A549 (cell line): ENCODE data around the gene BCL7B.

Source experiments
- EHF ChIP-seq: fragments of 250-450 bp; sonication (Bioruptor Pico); IDR thresholded peaks from 2 replicates; pipeline ENCODE4 v1.5.0; 2020; ENCODE audit warnings: mild to moderate bottlenecking
- MYC ChIP-seq: IDR thresholded peaks from 2 replicates; pipeline ENCODE4 v1.6.1; 2012; ENCODE audit warnings: mild to moderate bottlenecking, inconsistent platforms, low read length, improper control_type of control experiment, borderline replicate concordance
- TF ChIP-seq, protein P1 (sequence below): fragments of 200-600 bp; sonication (generic); IDR thresholded peaks from 2 replicates; pipeline ENCODE4 v1.6.1; 2016; ENCODE audit warnings: antibody characterized with exemption, mild to moderate bottlenecking, moderate library complexity

- TF ChIP-seq MYC (no peak), EHF (CRISPR knock-in tag) (no peak)
- TF ChIP-seq, protein P1, sequence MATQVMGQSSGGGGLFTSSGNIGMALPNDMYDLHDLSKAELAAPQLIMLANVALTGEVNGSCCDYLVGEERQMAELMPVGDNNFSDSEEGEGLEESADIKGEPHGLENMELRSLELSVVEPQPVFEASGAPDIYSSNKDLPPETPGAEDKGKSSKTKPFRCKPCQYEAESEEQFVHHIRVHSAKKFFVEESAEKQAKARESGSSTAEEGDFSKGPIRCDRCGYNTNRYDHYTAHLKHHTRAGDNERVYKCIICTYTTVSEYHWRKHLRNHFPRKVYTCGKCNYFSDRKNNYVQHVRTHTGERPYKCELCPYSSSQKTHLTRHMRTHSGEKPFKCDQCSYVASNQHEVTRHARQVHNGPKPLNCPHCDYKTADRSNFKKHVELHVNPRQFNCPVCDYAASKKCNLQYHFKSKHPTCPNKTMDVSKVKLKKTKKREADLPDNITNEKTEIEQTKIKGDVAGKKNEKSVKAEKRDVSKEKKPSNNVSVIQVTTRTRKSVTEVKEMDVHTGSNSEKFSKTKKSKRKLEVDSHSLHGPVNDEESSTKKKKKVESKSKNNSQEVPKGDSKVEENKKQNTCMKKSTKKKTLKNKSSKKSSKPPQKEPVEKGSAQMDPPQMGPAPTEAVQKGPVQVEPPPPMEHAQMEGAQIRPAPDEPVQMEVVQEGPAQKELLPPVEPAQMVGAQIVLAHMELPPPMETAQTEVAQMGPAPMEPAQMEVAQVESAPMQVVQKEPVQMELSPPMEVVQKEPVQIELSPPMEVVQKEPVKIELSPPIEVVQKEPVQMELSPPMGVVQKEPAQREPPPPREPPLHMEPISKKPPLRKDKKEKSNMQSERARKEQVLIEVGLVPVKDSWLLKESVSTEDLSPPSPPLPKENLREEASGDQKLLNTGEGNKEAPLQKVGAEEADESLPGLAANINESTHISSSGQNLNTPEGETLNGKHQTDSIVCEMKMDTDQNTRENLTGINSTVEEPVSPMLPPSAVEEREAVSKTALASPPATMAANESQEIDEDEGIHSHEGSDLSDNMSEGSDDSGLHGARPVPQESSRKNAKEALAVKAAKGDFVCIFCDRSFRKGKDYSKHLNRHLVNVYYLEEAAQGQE = no peak
These were observed 9.6 kb downstream of the BCL7B start for GRCh38 chr7:73547841-73548240.
